Aorta (tissue), 5 donors: Measurements from ENCODE around the gene PDIA6. TPM values are rescaled to one million over a fixed set of nuclear protein-coding genes. Genes with fewer than 3 reads are reported as not detected.

Experiments used
- ATAC-seq: fragments of 200-7000 bp; cut with Tn5 transposase; one replicate; pipeline ENCODE4 v1.9.1; 2022; ENCODE audit warnings: moderate library complexity; ENCODE audit not compliant: low FRiP score
- DNase-seq, 2 donors: peaks; one replicate each; pipeline ENCODE4 v3.0.0-alpha.2; 2020
- H3K27ac ChIP-seq, 2 donors: one replicate each; pipeline ENCODE4 v1.5.1; 2013; ENCODE audit warnings: low read length in 2 of 2, mild to moderate bottlenecking in 2 of 2, moderate library complexity in 2 of 2, control low read depth in 1 of 2, inconsistent platforms in 1 of 2, low read depth in 1 of 2
- H3K27me3 ChIP-seq, 2 donors: one replicate each; pipeline ENCODE4 v1.6.1; 2013; ENCODE audit warnings: control low read depth in 1 of 2, low read length in 1 of 2, mild to moderate bottlenecking in 1 of 2, moderate library complexity in 1 of 2; ENCODE audit not compliant: insufficient read depth in 2 of 2, control insufficient read depth in 1 of 2
- H3K36me3 ChIP-seq, 2 donors: one replicate each; pipeline ENCODE4 v1.6.1; 2013; ENCODE audit warnings: control low read depth in 1 of 2, low read length in 1 of 2, mild to moderate bottlenecking in 1 of 2; ENCODE audit not compliant: insufficient read depth in 2 of 2, control insufficient read depth in 1 of 2
- H3K4me1 ChIP-seq, 2 donors: one replicate each; pipeline ENCODE4 v1.6.1; 2013; ENCODE audit warnings: low read length in 2 of 2, control low read depth in 1 of 2, mild to moderate bottlenecking in 1 of 2, moderate library complexity in 1 of 2; ENCODE audit not compliant: insufficient read depth in 2 of 2, control insufficient read depth in 1 of 2
- H3K4me3 ChIP-seq, 2 donors: one replicate each; pipeline ENCODE4 v1.5.1; 2013; ENCODE audit warnings: low read length in 2 of 2, control low read depth in 1 of 2, mild to moderate bottlenecking in 1 of 2
- H3K9me3 ChIP-seq: one replicate; pipeline ENCODE4 v1.6.1; 2013; ENCODE audit warnings: mild to moderate bottlenecking, low read length; ENCODE audit not compliant: control insufficient read depth
- WGBS, 2 donors: extraction: QIAGEN DNeasy Blood & Tissue Kit; methylation state at CpG; one replicate each; pipeline ENCODE4 v1.1.7; 2013; 5-methylcytosine and 5-hydroxymethylcytosine counted together
- intact Hi-C, 2 donors: fragments of 100-400 bp; cut with DNase I; formaldehyde crosslinking; loops; one replicate each; pipeline versions ENCODE4 v1.14.2 to v1.15.0; 2022
- polyA plus RNA-seq, 2 donors: library from polyadenylated mRNA; stranded (reverse); fragments of 200-250 nt; gene quantifications; one replicate each; pipeline ENCODE4 v1.2.3, GENCODE V29; 2013
- total RNA-seq, 2 donors: library from RNA; stranded (reverse); fragmentation: NEBNext Ultra II Directional; extraction: Animal tissue kit (Norgen Biotek cat#: 25700); gene quantifications; one replicate each; pipeline ENCODE4 v1.2.1, GENCODE V29; 2021
- donor health status: healthy with polysubstance abuse.
- donor health status: Bipolar disorder and iron deficiency.
- donor health status: DM: no; HTN: no; CAD: no.
- donor health status: DM: no; HTN: no; CAD: no.
- donor health status: DM: yes; HTN: yes; CAD: no.

Gene PDIA6
- total and polyA plus RNA-seq, 4 donors = 89.4 to 128 (median 105) TPM

- DNase-seq (no peak), ATAC-seq (no peak)
- no peak overlapping the region for H3K4me3 ChIP-seq
- no peaks in the 10 kb centered on the region for H3K36me3 ChIP-seq
- H3K27ac ChIP-seq = no peak overlapping the region
- no peaks in the 10 kb centered on the region for H3K27me3 ChIP-seq
- H3K4me1 ChIP-seq = no peaks in the 10 kb centered on the region
- WGBS, 2 donors = 64 to 73% methylated on average over 13 of the region's 13 CpGs
- peaks cover 9% of the 10 kb centered on the region for H3K9me3 ChIP-seq
- intact Hi-C loops = no loop called here
These were observed 33.7 kb upstream of the PDIA6 start for GRCh38 chr2:10846110-10846861.

GRCh38 chr2:10845640-10846039 is 33.1 kb upstream of the PDIA6 start:
- no peaks in the 10 kb centered on the region for H3K4me1 ChIP-seq
- DNase-seq (no peak), ATAC-seq (no peak)
- H3K9me3 ChIP-seq = peaks cover 15% of the 10 kb centered on the region
- H3K36me3 ChIP-seq = no peaks in the 10 kb centered on the region
- H3K27me3 ChIP-seq = peaks cover 0 to 2% of the 10 kb centered on the region in 2 donors
- WGBS, 2 donors = 75 to 82% methylated on average over 4 of the region's 4 CpGs
- intact Hi-C loops = no loop called here
- no peak overlapping the region for H3K4me3 ChIP-seq
- H3K27ac ChIP-seq = no peak overlapping the region

- H3K36me3 ChIP-seq = no peaks in the 10 kb centered on the region
- intact Hi-C loops = no loop called here
- 23 to 29% methylated on average over 11 to 12 of the region's 12 CpGs for WGBS, 2 donors
- no peak overlapping the region for H3K27ac ChIP-seq
- DNase-seq (peak in 1 of 2 donors; percentile 79), ATAC-seq (no peak)
- H3K4me3 ChIP-seq = no peak overlapping the region
- H3K4me1 ChIP-seq = no peaks in the 10 kb centered on the region
- peaks cover 21% of the 10 kb centered on the region for H3K9me3 ChIP-seq
- H3K27me3 ChIP-seq = peaks cover 0 to 2% of the 10 kb centered on the region in 2 donors
These were observed 31.5 kb upstream of the PDIA6 start for GRCh38 chr2:10844097-10844496.

GRCh38 chr2:10842506-10842905 is 29.9 kb upstream of the PDIA6 start:
- intact Hi-C loops = no loop called here
- ATAC-seq (no peak), DNase-seq (no peak)
- Histone ChIP-seq H3K4me1 (no peaks in the 10 kb centered on the region), H3K27me3 (peaks cover 0 to 2% of the 10 kb centered on the region in 2 donors), H3K36me3 (no peaks in the 10 kb centered on the region), H3K9me3 (peaks cover 21% of the 10 kb centered on the region), H3K4me3 (no peak overlapping the region), H3K27ac (no peak overlapping the region)
- 83 to 84% methylated on average over 4 of the region's 4 CpGs for WGBS, 2 donors

GRCh38 chr2:10841547-10842219 is 29.1 kb upstream of the PDIA6 start:
- Histone ChIP-seq H3K4me1 (no peaks in the 10 kb centered on the region), H3K9me3 (peaks cover 21% of the 10 kb centered on the region), H3K27ac (no peak overlapping the region), H3K27me3 (peaks cover 0 to 2% of the 10 kb centered on the region in 2 donors), H3K4me3 (no peak overlapping the region), H3K36me3 (no peaks in the 10 kb centered on the region)
- no peak for ATAC-seq
- no peak for DNase-seq
- intact Hi-C loops = no loop called here
- 52 to 53% methylated on average over 3 of the region's 3 CpGs for WGBS, 2 donors

GRCh38 chr2:10839813-10840212 is 27.2 kb upstream of the PDIA6 start:
- Histone ChIP-seq H3K9me3 (peaks cover 21% of the 10 kb centered on the region), H3K4me3 (no peak overlapping the region), H3K27ac (no peak overlapping the region), H3K4me1 (no peaks in the 10 kb centered on the region), H3K36me3 (no peaks in the 10 kb centered on the region), H3K27me3 (peaks cover 0 to 2% of the 10 kb centered on the region in 2 donors)
- ATAC-seq (no peak), DNase-seq (no peak)
- intact Hi-C loops = no loop called here
- 32 to 33% methylated on average over 8 of the region's 8 CpGs for WGBS, 2 donors

- Histone ChIP-seq H3K36me3 (no peaks in the 10 kb centered on the region), H3K27me3 (peaks cover 0 to 2% of the 10 kb centered on the region in 2 donors), H3K4me3 (no peak overlapping the region), H3K27ac (no peak overlapping the region), H3K4me1 (no peaks in the 10 kb centered on the region), H3K9me3 (peaks cover 21% of the 10 kb centered on the region)
- intact Hi-C loops = no loop called here
- DNase-seq (no peak), ATAC-seq (no peak)
- 19 to 26% methylated on average over 3 of the region's 3 CpGs for WGBS, 2 donors
These were observed 26.1 kb upstream of the PDIA6 start for GRCh38 chr2:10838734-10839133.

GRCh38 chr2:10837298-10838266 is 25.0 kb upstream of the PDIA6 start:
- DNase-seq (no peak), ATAC-seq (no peak)
- intact Hi-C loops = no loop called here
- 62 to 63% methylated on average over 17 of the region's 17 CpGs for WGBS, 2 donors
- Histone ChIP-seq H3K27ac (no peak overlapping the region), H3K4me1 (no peaks in the 10 kb centered on the region), H3K36me3 (no peaks in the 10 kb centered on the region), H3K4me3 (no peak overlapping the region), H3K9me3 (peaks cover 21% of the 10 kb centered on the region), H3K27me3 (peaks cover 0 to 2% of the 10 kb centered on the region in 2 donors)
